Endothelial cell of umbilical vein (primary cell): ENCODE data around the gene OR5K2. TPM values are rescaled to one million over a fixed set of nuclear protein-coding genes. Genes with fewer than 3 reads are reported as not detected.

Source experiments
- BruUV-seq: library from RNA; stranded (reverse); fragments of 400-500 nt; replicated peaks from 2 replicates; lab custom pipeline; 2021; lab: Mats Ljungman, UMichigan
- CTCF ChIA-PET: fragments of 300-600, 350-600 bp; sonication (Branson Sonifier 250); formaldehyde crosslinking; loops from one replicate; lab custom pipeline; 2021; ENCODE audit warnings: antibody characterized with exemption, inconsistent platforms; lab: Charles Lee
- POLR2A ChIA-PET: fragments of 300-600, 350-600 bp; sonication (Branson Sonifier 250); formaldehyde crosslinking; loops from one replicate; lab custom pipeline; 2021; ENCODE audit warnings: antibody characterized with exemption, inconsistent platforms; lab: Charles Lee
- DNase-seq: peaks from one replicate; pipeline ENCODE4 v3.0.0-alpha.2; 2011; ENCODE audit warnings: low read depth, low spot score
- FAIRE-seq: peaks from 2 replicates; lab custom pipeline; 2011; peaks lifted over from hg19 to GRCh38; lab: Jason Lieb, UNC
- H2AFZ ChIP-seq: 2 replicates; pipeline ENCODE4 v1.6.0; 2012; ENCODE audit warnings: low read depth, low read length, control low read depth, inconsistent platforms
- H3K27ac ChIP-seq: 2 replicates; pipeline ENCODE4 v1.5.1; 2011; ENCODE audit warnings: low read depth, mild to moderate bottlenecking, control low read depth, low read length, moderate library complexity; ENCODE audit not compliant: insufficient read depth
- H3K27me3 ChIP-seq, 2 experiments: 2 replicates each; pipeline versions ENCODE4 v1.6.0 to v1.6.1; 2011; ENCODE audit warnings: low read length in 2 of 2, mixed read lengths in 1 of 2; ENCODE audit not compliant: control insufficient read depth in 2 of 2, insufficient read depth in 2 of 2
- H3K36me3 ChIP-seq, 2 experiments: 2 replicates in 1 of 2; 3 replicates in 1 of 2; pipeline ENCODE4 v1.5.1; 2011; ENCODE audit warnings: low read length in 2 of 2, mild to moderate bottlenecking in 1 of 2, moderate library complexity in 1 of 2; ENCODE audit not compliant: control insufficient read depth in 2 of 2, insufficient read depth in 2 of 2; ENCODE audit errors: extremely low read depth in 1 of 2
- H3K4me1 ChIP-seq: 3 replicates; pipeline ENCODE4 v1.5.1; 2011; ENCODE audit warnings: mild to moderate bottlenecking, low read length; ENCODE audit not compliant: control insufficient read depth, insufficient read depth; ENCODE audit errors: extremely low read depth
- H3K4me2 ChIP-seq: 2 replicates; pipeline ENCODE4 v1.6.1; 2011; ENCODE audit warnings: low read length, control low read depth, mixed read lengths; ENCODE audit not compliant: insufficient read depth
- H3K4me3 ChIP-seq, 3 experiments: fragments of 200-600 bp in 1 of 3; sonication (generic), shearing (Covaris generic) in 1 of 3; replicated peaks in 1 of 3; 2 replicates each; pipeline ENCODE4 v1.5.1; 2011 to 2016; ENCODE audit warnings: control low read depth in 3 of 3, low read length in 3 of 3, mild to moderate bottlenecking in 2 of 3, inconsistent platforms in 1 of 3, low read depth in 1 of 3, moderate library complexity in 1 of 3; ENCODE audit not compliant: insufficient read depth in 1 of 3
- H3K79me2 ChIP-seq: 2 replicates; pipeline ENCODE4 v1.6.0; 2012; ENCODE audit warnings: low read length, inconsistent platforms; ENCODE audit not compliant: control insufficient read depth, insufficient read depth
- H3K9ac ChIP-seq: replicated peaks from 2 replicates; pipeline ENCODE3; 2011; ENCODE audit warnings: low read length, control low read depth; ENCODE audit not compliant: insufficient read depth; ENCODE audit errors: extremely low read depth
- H3K9me1 ChIP-seq: replicated peaks from 3 replicates; pipeline ENCODE4 v1.6.0; 2011; ENCODE audit warnings: mild to moderate bottlenecking, low read length; ENCODE audit not compliant: control insufficient read depth, insufficient read depth; ENCODE audit errors: extremely low read depth
- H3K9me3 ChIP-seq: replicated peaks from 2 replicates; pipeline ENCODE4 v1.5.1; 2012; ENCODE audit warnings: low read length, inconsistent platforms; ENCODE audit not compliant: control insufficient read depth, insufficient read depth
- H4K20me1 ChIP-seq: replicated peaks from 2 replicates; pipeline ENCODE3; 2011; ENCODE audit warnings: mild to moderate bottlenecking, low read length; ENCODE audit not compliant: control insufficient read depth, insufficient read depth; ENCODE audit errors: extremely low read depth
- EZH2 ChIP-seq: IDR thresholded peaks from 2 replicates; pipeline ENCODE4 v1.6.1; 2012; ENCODE audit warnings: borderline replicate concordance, low read depth, mild to moderate bottlenecking, moderate library complexity, low read length, inconsistent platforms; ENCODE audit not compliant: severe bottlenecking
- FOS ChIP-seq: IDR thresholded peaks from 2 replicates; pipeline ENCODE4 v1.6.1; 2011; ENCODE audit warnings: mild to moderate bottlenecking, low read length, moderate library complexity, borderline replicate concordance; ENCODE audit not compliant: insufficient read depth
- GATA2 ChIP-seq: IDR thresholded peaks from 2 replicates; pipeline ENCODE4 v1.7.0; 2011; ENCODE audit warnings: low read depth, mild to moderate bottlenecking, moderate library complexity, mixed read lengths, low read length; ENCODE audit not compliant: insufficient read length, insufficient read depth
- JUN ChIP-seq: IDR thresholded peaks from 2 replicates; pipeline ENCODE4 v1.6.1; 2011; ENCODE audit warnings: borderline replicate concordance, low read depth; ENCODE audit not compliant: insufficient read length, insufficient read depth
- MAX ChIP-seq: IDR thresholded peaks from 2 replicates; pipeline ENCODE4 v1.6.1; 2011; ENCODE audit not compliant: insufficient read depth, insufficient read length
- MYC ChIP-seq: IDR thresholded peaks from one replicate; pipeline ENCODE4 v1.6.1; 2011; ENCODE audit warnings: mild to moderate bottlenecking, low read depth, low read length
- POLR2A ChIP-seq: IDR thresholded peaks from 2 replicates; pipeline ENCODE4 v1.6.1; 2012; ENCODE audit warnings: low read depth, mild to moderate bottlenecking, control low read depth, low read length
- POLR2AphosphoS5 ChIP-seq: IDR thresholded peaks from 2 replicates; pipeline ENCODE4 v1.6.1; 2012; ENCODE audit warnings: low read depth, mild to moderate bottlenecking, control low read depth, low read length, moderate library complexity; ENCODE audit not compliant: insufficient read depth
- dilution Hi-C: fragments of 300-500 bp; cut with MboI; formaldehyde crosslinking; loops from one replicate; pipeline ENCODE4 v1.15.0; 2019; ENCODE audit warnings: low sequenced_read_pairs; ENCODE audit not compliant: extremely low pct_ligation_motif_present
- intact Hi-C: fragments of 100-400 bp; cut with micrococcal nuclease; formaldehyde crosslinking; loops from one replicate; pipeline ENCODE4 v1.10.0; 2022
- polyA plus RNA-seq, 4 experiments: library from polyadenylated mRNA; depleted of rRNA in 3 of 4; stranded (reverse) in 3 of 4; unstranded in 1 of 4; fragments of >200 nt; gene quantifications; 2 replicates each; pipeline versions ENCODE4 v1.2.1 to v1.2.3, GENCODE V29; 2011 to 2012; ENCODE audit warnings: missing spikeins in 1 of 4
- total RNA-seq: library from RNA; stranded (reverse); gene quantifications from 2 replicates; pipeline ENCODE4 v1.2.3, GENCODE V29; 2021
- TF ChIP-seq, protein P1 (sequence below), 2 donors: IDR thresholded peaks; 1 replicate in 1 of 2; 2 replicates in 1 of 2; pipeline ENCODE4 v1.5.1; 2011; ENCODE audit warnings: low read length in 2 of 2, mild to moderate bottlenecking in 2 of 2, moderate library complexity in 2 of 2, control low read depth in 1 of 2, inconsistent platforms in 1 of 2, low read depth in 1 of 2; ENCODE audit not compliant: insufficient read depth in 1 of 2; ENCODE audit errors: extremely low read depth in 1 of 2

Gene OR5K2
- total and polyA plus RNA-seq, 2 donors (not counting 3 experiments of a cell fraction or from before 2014, with no cell fraction given) = not detected

DNA sequence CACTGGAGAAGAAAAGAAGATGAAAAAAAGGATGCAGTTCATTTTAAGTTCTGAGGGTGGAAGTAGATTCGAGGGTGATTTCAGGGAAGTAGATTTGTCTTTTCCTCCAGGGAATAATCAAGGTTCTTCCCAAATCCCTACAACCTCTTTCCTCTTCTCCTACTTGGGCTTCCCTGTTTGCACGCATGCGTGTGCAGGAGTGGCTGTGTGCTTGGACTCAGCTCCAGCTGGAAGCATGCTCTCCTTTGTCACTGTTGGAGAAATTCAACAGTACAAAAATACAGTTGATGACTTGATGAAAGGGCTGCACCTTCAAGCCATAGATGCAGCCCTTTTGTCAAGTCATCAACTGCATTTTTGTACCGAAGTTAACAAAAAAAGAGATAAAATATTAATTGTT, 3.8 kb downstream of the OR5K2 start:
- Histone ChIP-seq H3K27ac (no peak overlapping the region), H3K9me1 (no peaks in the 10 kb centered on the region), H3K4me3 (no peak overlapping the region), H2AFZ (no peak overlapping the region), H3K9ac (no peak overlapping the region), H3K79me2 (no peaks in the 10 kb centered on the region), H3K9me3 (no peaks in the 10 kb centered on the region), H3K4me2 (no peak overlapping the region), H3K36me3 (no peaks in the 10 kb centered on the region), H3K27me3 (peaks cover 4 to 20% of the 10 kb centered on the region in 2 experiments), H4K20me1 (no peaks in the 10 kb centered on the region), H3K4me1 (no peaks in the 10 kb centered on the region)
- TF ChIP-seq JUN (no peak), FOS (no peak)
- TF ChIP-seq, protein P1, sequence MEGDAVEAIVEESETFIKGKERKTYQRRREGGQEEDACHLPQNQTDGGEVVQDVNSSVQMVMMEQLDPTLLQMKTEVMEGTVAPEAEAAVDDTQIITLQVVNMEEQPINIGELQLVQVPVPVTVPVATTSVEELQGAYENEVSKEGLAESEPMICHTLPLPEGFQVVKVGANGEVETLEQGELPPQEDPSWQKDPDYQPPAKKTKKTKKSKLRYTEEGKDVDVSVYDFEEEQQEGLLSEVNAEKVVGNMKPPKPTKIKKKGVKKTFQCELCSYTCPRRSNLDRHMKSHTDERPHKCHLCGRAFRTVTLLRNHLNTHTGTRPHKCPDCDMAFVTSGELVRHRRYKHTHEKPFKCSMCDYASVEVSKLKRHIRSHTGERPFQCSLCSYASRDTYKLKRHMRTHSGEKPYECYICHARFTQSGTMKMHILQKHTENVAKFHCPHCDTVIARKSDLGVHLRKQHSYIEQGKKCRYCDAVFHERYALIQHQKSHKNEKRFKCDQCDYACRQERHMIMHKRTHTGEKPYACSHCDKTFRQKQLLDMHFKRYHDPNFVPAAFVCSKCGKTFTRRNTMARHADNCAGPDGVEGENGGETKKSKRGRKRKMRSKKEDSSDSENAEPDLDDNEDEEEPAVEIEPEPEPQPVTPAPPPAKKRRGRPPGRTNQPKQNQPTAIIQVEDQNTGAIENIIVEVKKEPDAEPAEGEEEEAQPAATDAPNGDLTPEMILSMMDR (IDR thresholded peaks at IDR 0.05; ENCODE audit: extremely low read depth in 1 of 2, insufficient read depth in 1 of 2, low read depth in 1 of 2, low read length in 2 of 2) = no peak
- POLR2A ChIA-PET = no interaction called here
- CTCF ChIA-PET = no interaction called here
- DNase-seq (no peak), FAIRE-seq (no peak)
- dilution Hi-C loops (no loop called here), intact Hi-C loops (no loop called here)
- no TSS peak for BruUV-seq

DNA sequence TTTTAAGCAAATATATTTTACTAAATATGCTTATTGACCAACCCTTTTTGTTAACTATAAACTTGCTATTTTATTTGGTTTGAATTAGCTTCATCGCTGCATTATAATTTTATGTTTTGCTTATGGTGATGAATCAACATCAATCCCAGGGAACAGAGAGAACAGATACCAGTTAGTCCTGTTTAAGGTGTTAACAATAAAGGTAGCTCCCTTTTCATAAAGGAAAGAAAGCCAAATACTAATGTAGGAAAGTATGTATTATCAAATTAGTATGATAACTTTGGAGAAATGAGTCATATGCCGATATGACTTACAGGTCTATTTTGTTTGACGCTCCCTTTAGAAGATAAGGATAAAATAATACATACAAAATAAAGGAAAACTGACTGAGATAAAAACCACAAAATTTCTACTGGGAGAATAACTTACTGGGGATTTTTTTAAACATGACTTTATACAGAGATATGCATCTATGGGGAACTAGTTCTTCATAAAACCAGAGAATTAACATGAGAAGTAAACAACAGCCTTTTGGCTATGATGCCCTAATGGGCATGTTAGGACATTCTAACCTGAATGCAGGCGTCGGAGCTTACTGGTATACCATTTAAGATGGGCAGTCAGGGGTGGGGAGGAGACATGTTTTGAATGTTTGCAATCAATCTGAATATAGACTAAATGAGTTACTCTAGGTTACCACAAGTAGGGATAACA, 4.5 kb downstream of the OR5K2 start:
- intact Hi-C loops (no loop called here), dilution Hi-C loops (no loop called here)
- peaks cover 4 to 20% of the 10 kb centered on the region in 2 experiments for H3K27me3 ChIP-seq
- H3K4me1 ChIP-seq = no peaks in the 10 kb centered on the region
- FAIRE-seq (no peak), DNase-seq (no peak)
- no peak overlapping the region for H3K9ac ChIP-seq
- no TSS peak for BruUV-seq
- H3K27ac ChIP-seq = no peak overlapping the region
- H3K4me2 ChIP-seq = no peak overlapping the region
- H3K79me2 ChIP-seq = no peaks in the 10 kb centered on the region
- TF ChIP-seq EZH2 = no peak
- TF ChIP-seq POLR2AphosphoS5 = no peak
- no peak for TF ChIP-seq MYC
- no peak for TF ChIP-seq JUN
- TF ChIP-seq, protein P1 (IDR thresholded peaks at IDR 0.05; ENCODE audit: extremely low read depth in 1 of 2, insufficient read depth in 1 of 2, low read depth in 1 of 2, low read length in 2 of 2) = no peak
- no peak for TF ChIP-seq FOS
- TF ChIP-seq MAX = no peak
- no peak for TF ChIP-seq POLR2A
- TF ChIP-seq GATA2 = no peak
- no peaks in the 10 kb centered on the region for H3K9me1 ChIP-seq
- CTCF ChIA-PET = no interaction called here
- H3K9me3 ChIP-seq = no peaks in the 10 kb centered on the region
- H3K4me3 ChIP-seq = no peak overlapping the region
- H3K36me3 ChIP-seq = no peaks in the 10 kb centered on the region
- POLR2A ChIA-PET = no interaction called here
- H2AFZ ChIP-seq = no peak overlapping the region
- H4K20me1 ChIP-seq = no peaks in the 10 kb centered on the region
